AG09319 (cell line): Measurements from ENCODE around the gene LOXHD1.

ENCODE experiments used
- DNase-seq: peaks from one replicate; pipeline ENCODE4 v3.0.0-alpha.2; 2010; ENCODE audit warnings: low read depth; ENCODE audit errors: extremely low read depth
- CTCF ChIP-seq: IDR thresholded peaks from 2 replicates; pipeline ENCODE4 v1.5.1; 2011; ENCODE audit warnings: low read depth, mild to moderate bottlenecking, inconsistent platforms, low read length, moderate library complexity

Gene LOXHD1

GRCh38 chr18:46657115-46657955 lies at the start of gene LOXHD1:
TSS of gene LOXHD1 (minus strand) at chr18:46657220. CDS start at chr18:46657033, 187 bp downstream.
- TF ChIP-seq CTCF, result no peak
- no peak for DNase-seq

- DNase-seq, result no peak
Observed at GRCh38 chr18:46705521-46705920, 48.5 kb upstream of the LOXHD1 start.

GRCh38 chr18:46704816-46705215 lies 47.8 kb upstream of the LOXHD1 start:
- no peak for TF ChIP-seq CTCF
- DNase-seq, result no peak

More at GRCh38 chr18:46705521-46705920, 48.5 kb upstream of the LOXHD1 start:
- TF ChIP-seq CTCF, result no peak

- DNase-seq, result no peak
- TF ChIP-seq CTCF, result no peak
Observed at GRCh38 chr18:46704189-46704588, 47.2 kb upstream of the LOXHD1 start.

- no peak for TF ChIP-seq CTCF
Observed at GRCh38 chr18:46702471-46702870, 45.5 kb upstream of the LOXHD1 start.

GRCh38 chr18:46700066-46700824 lies 43.2 kb upstream of the LOXHD1 start:
- no peak for TF ChIP-seq CTCF
- DNase-seq, result no peak

More at GRCh38 chr18:46702471-46702870, 45.5 kb upstream of the LOXHD1 start:
- no peak for DNase-seq

- TF ChIP-seq CTCF, result no peak
- DNase-seq, result no peak
Observed at GRCh38 chr18:46696702-46697101, 39.7 kb upstream of the LOXHD1 start.
